HG03469 (cell line): Measurements from ENCODE around the gene HMGCS1.
"Not testable (repeated sequence)": the region's sequence is repeated elsewhere in the genome, so short reads cannot be mapped to it uniquely, and the experiment has no call there.

ENCODE experiments used
- ATAC-seq: cut with Tn5 transposase; IDR thresholded peaks from one replicate; pipeline ENCODE4 v1.9.1; 2021; ENCODE audit warnings: mild to moderate bottlenecking, moderate library complexity, moderate number of reproducible peaks; ENCODE audit not compliant: unreplicated experiment

HMGCS1 gene

GRCh38 chr5:43279548-43280274, 33.5 kb downstream of the HMGCS1 start:
- ATAC-seq, result no peak

DNA sequence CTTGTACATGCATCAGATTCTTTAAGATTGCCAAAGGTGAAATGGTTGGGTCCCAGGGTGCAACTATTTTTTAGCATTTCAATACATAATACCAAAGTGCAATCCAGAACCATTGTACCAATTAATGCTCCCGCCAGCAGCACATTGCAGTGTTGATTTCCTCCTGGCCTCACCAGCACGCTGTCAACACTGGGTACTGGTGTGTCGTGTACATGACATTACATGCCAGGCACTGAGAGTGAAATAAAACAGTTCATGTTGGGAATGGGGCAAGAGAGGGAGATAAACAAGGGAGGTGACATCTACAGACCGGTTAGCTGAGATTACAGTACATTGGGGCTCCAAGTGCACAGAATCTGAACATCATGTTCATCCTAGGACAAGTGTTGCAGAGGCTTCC, 37.8 kb downstream of the HMGCS1 start:
- no peak for ATAC-seq

DNA sequence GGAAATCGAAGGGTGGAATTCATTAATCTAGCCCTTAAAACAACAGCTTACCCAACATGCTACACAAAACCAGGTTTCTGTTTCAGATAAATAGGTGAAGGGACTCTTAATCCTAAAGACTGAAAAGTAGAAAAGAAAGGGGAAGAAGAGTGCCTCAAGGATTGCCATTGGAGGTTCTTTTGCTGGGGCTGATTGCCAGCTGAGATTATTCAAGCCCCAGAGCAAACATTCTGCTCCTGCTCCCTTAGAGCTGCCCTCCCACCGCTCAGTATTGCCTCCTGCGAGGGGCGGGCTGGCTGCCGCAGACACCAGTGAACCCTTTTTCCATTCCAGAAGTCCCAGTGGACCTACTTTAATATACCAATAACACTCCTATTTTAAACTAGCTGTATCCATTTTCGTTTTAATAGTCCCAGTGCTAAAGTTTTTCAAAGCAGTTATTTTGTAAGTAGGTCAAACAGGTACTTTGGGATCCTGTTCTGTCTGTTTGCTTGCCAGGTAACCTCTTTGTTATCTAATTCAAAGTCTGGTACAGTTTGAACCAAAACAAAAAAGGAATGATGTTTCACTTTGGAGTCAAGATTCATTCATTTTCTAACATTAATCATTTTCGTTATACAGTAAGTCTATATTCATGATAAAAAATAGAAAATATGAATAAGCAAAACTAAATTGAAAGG, 38.6 kb downstream of the HMGCS1 start:
- no peak for ATAC-seq

GRCh38 chr5:43273552-43273951, 39.7 kb downstream of the HMGCS1 start:
- ATAC-seq, result no peak

- no peak for ATAC-seq
These were observed 42.6 kb downstream of the HMGCS1 start for GRCh38 chr5:43270645-43271044.

- peak; percentile 75 for ATAC-seq
These were observed 44.9 kb downstream of the HMGCS1 start for GRCh38 chr5:43268188-43268820.

DNA sequence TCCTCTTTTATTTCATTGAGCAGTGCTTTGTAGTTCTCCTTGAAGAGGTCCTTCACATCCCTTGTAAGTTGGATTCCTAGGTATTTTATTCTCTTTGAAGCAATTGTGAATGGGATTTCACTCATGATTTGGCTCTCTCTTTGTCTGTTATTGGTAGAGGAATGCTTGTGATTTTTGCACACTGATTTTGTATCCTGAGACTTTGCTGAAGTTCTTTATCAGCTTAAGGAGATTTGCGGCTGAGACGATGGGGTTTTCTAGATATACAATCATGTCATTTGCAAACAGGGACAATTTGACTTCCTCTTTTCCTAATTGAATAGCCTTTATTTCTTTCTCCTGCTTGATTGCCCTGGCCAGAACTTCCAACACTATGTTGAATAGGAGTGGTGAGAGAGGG, 50.9 kb downstream of the HMGCS1 start:
- not testable (repeated sequence) for ATAC-seq

GRCh38 chr5:43258116-43258515, 55.1 kb downstream of the HMGCS1 start:
- no peak for ATAC-seq

GRCh38 chr5:43256261-43256966, 56.8 kb downstream of the HMGCS1 start:
- no peak for ATAC-seq

GRCh38 chr5:43255704-43256103, 57.5 kb downstream of the HMGCS1 start:
- ATAC-seq, result no peak

GRCh38 chr5:43251754-43252153, 61.5 kb downstream of the HMGCS1 start:
- no peak for ATAC-seq

DNA sequence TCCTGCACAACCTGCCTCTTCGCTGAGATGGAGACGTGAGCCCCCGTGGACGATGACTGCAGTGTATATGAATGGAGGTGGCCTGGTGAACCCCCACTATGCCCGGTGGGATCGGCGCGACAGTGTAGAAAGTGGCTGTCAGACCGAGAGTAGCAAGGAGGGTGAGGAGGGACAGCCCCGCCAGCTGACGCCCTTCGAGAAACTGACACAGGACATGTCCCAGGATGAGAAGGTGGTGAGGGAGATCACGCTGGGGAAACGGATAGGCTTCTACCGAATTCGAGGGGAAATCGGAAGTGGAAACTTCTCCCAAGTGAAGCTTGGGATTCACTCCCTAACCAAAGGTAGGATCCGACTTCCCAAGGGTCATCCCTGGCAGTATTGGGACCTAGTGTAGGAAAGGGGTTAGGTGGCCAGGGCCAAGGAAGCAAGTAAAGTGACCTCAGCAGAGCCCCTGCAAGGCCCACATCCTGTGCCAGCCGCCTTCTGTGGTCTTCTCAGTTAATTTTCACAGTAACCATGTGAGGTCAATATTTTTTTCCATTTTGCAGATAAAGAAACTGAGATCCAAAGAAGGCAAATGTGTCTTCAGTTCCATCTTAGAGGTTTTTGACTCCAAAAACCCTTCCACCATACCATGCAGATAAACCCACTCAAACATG, 67.4 kb downstream of the HMGCS1 start:
- ATAC-seq, result no peak

- ATAC-seq, result peak; percentile 86
These were observed 68.2 kb downstream of the HMGCS1 start for GRCh38 chr5:43244823-43245565.

DNA sequence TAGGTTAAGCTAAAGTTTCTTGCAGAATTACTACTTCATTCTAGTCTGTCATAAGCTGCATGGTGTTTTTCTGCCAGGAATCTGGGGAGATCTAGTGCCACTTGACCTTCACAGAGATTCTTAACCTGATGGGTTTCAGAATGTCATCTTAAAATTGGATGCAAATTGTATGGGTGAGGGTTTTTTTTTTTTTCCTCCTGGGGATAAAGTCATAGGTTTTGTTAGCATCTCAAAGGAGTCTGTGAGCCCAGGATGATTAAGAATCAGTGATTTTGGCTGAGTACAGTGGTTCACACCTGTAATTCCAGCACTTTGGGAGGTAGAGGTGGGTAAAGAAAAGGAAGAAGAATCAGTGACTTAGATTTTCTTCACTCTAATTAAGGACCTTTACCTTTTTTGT, 69.9 kb downstream of the HMGCS1 start:
- ATAC-seq, result no peak

DNA sequence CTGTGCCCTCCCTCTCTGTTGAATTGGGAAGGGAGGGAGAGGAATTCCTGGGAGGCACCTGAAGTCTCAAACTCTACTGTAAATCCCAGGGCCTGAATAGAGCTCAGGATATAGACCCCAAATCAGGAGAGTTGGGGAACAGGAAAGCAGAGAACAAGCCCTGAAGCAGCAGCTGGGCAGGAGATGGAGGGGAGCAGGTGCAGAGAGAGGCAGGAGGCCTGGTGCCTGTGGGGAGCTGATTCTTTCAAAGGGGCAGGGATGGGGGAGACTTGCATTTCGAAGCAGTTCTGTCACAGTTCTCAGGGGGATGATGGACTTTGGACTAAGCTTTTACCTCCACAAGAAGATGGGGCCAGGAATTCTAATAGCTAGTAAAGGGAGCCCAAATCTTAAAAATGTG, 71.0 kb downstream of the HMGCS1 start:
- ATAC-seq, result no peak
